ENCODE measurements around the gene PHACTR1.

The PHACTR1 gene

GRCh38 chr6:13289789-13290318, 573.3 kb downstream of the PHACTR1 start:
- no peak for DNase-seq (ENCODE audit: low spot score)

GRCh38 chr6:13290335-13290734, 573.8 kb downstream of the PHACTR1 start:
- DNase-seq (ENCODE audit: low spot score): no peak

GRCh38 chr6:13292774-13293173, 576.2 kb downstream of the PHACTR1 start:
- no peak for DNase-seq (ENCODE audit: low spot score)

GRCh38 chr6:13294499-13295069, 578.0 kb downstream of the PHACTR1 start:
- no peak for DNase-seq (ENCODE audit: low spot score)

- peak; percentile 78 for DNase-seq (ENCODE audit: low spot score)
Observed at GRCh38 chr6:13295576-13295975, 579.0 kb downstream of the PHACTR1 start.

- DNase-seq (ENCODE audit: low spot score): peak; percentile 93
Observed at GRCh38 chr6:13296536-13296997, 580.0 kb downstream of the PHACTR1 start.

GRCh38 chr6:13297391-13297790, 580.8 kb downstream of the PHACTR1 start:
- no peak for DNase-seq (ENCODE audit: low spot score)

GRCh38 chr6:13298446-13298845, 581.9 kb downstream of the PHACTR1 start:
- no peak for DNase-seq (ENCODE audit: low spot score)

GRCh38 chr6:13299403-13299821, 582.8 kb downstream of the PHACTR1 start:
- peak; percentile 96 for DNase-seq (ENCODE audit: low spot score)

GRCh38 chr6:13299918-13300317, 583.4 kb downstream of the PHACTR1 start:
- peak; percentile 25 for DNase-seq (ENCODE audit: low spot score)

GRCh38 chr6:13300643-13301590, 584.4 kb downstream of the PHACTR1 start:
- no peak for DNase-seq (ENCODE audit: low spot score)

GRCh38 chr6:13302291-13302690, 585.7 kb downstream of the PHACTR1 start:
- no peak for DNase-seq (ENCODE audit: low spot score)

GRCh38 chr6:13302751-13303667, 586.4 kb downstream of the PHACTR1 start:
- peak; percentile 74 for DNase-seq (ENCODE audit: low spot score)

- peak; percentile 87 for DNase-seq (ENCODE audit: low spot score)
Observed at GRCh38 chr6:13303668-13304017, 587.1 kb downstream of the PHACTR1 start.

- no peak for DNase-seq (ENCODE audit: low spot score)
Observed at GRCh38 chr6:13304101-13304500, 587.5 kb downstream of the PHACTR1 start.

GRCh38 chr6:13304580-13305260, 588.2 kb downstream of the PHACTR1 start:
- peak; percentile 77 for DNase-seq (ENCODE audit: low spot score)

GRCh38 chr6:13305288-13305687, 588.7 kb downstream of the PHACTR1 start:
- DNase-seq (ENCODE audit: low spot score): no peak

- no peak for DNase-seq (ENCODE audit: low spot score)
Observed at GRCh38 chr6:13305791-13306190, 589.2 kb downstream of the PHACTR1 start.

GRCh38 chr6:13307508-13307995, 591.0 kb downstream of the PHACTR1 start:
- DNase-seq (ENCODE audit: low spot score): no peak

- DNase-seq (ENCODE audit: low spot score): no peak
Observed at GRCh38 chr6:13308332-13308731, 591.8 kb downstream of the PHACTR1 start.

- no peak for DNase-seq (ENCODE audit: low spot score)
Observed at GRCh38 chr6:13311155-13311554, 594.6 kb downstream of the PHACTR1 start.

Measured in NAMALWA (cell line).